ENCODE data around the gene TEDC2.

Gene TEDC2

DNA sequence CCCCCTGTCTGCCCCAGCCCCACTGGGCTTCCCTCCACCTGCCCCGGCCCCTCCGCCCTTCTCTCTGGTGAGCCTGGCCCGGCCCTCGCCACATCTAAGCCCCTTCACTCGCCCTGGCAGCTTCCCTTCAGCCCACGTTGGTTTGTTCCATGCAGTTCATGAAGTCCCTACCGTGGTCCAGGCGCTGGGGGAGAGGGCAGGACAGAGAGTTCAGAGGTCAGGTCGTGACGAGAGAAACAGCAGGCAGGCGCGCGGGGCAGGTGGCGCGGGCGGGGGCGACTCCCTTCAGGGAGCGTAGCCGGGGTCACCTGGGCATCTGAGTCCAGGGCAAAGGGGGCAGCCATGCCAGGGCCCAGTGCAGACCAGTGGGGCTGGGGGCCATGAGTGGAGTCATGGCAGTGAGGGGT, 8.9 kb upstream of the TEDC2 start:
- ChIA-PET POLR2A (no interaction called here), CTCF (interaction anchor here (0.6 to 1.5 kb wide), 4 partner anchors 14 to 36 kb away, joined by 3 to 4 read pairs (median 4); no protein-coding TSS in a partner anchor)
- 98% methylated on average over 17 of the region's 19 CpGs for WGBS (ENCODE audit: insufficient coverage)
- peaks cover 14 to 85% (median 63%) of the 10 kb centered on the region in 4 experiments for H3K36me3 ChIP-seq (ENCODE audit: control insufficient read depth in 4 of 4, insufficient read depth in 4 of 4, low read length in 3 of 4)
- no peak overlapping the region for H3K27ac ChIP-seq (ENCODE audit: insufficient read depth in 1 of 2, low read depth in 1 of 2, low read length in 2 of 2, poor library complexity in 1 of 2, severe bottlenecking in 2 of 2)
- H3K4me3 ChIP-seq (ENCODE audit: control insufficient read depth in 1 of 7, extremely low read depth in 1 of 7, insufficient read depth in 4 of 7, low read depth in 2 of 7, low read length in 6 of 7) = no peak overlapping the region
- no peaks in the 10 kb centered on the region for H3K4me1 ChIP-seq (ENCODE audit: control extremely low read depth in 1 of 4, control insufficient read depth in 4 of 4, insufficient read depth in 4 of 4, low read length in 3 of 4)
- H3K9me3 ChIP-seq (ENCODE audit: control extremely low read depth in 1 of 5, control insufficient read depth in 4 of 5, insufficient read depth in 2 of 5, low read depth in 1 of 5, low read length in 4 of 5) = no peaks in the 10 kb centered on the region
- no peak for DNase-seq
- no peaks in the 10 kb centered on the region for H3K27me3 ChIP-seq (replicated peaks in 2 of 5; ENCODE audit: control insufficient read depth in 4 of 5, insufficient read depth in 5 of 5, low read length in 4 of 5)

DNA sequence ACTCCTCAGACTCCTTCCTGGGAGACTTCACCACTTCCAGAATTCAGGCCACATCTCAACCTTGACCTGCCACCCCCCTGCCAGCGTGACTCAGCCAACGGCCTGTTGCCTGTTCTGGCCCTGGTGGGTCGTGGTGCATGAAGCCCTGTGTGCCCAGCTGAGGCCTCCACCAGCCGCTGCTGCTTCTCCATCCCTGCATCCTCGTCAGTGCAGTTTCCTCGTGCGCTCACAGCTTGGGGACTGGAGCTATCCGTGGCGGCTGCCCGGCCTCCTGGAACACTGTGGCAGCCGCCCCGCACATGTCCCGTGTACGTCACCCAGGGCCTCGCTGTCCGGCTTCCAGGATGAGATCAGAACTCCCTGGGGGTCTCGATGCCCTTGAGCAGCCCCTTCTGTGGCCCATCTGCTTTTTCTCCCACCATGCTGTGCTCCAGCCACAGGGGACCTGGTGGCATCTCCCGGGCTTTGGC, 8.0 kb upstream of the TEDC2 start:
- no peak for DNase-seq
- Histone ChIP-seq H3K36me3 (ENCODE audit: control insufficient read depth in 4 of 4, insufficient read depth in 4 of 4, low read length in 3 of 4) (peaks cover 11 to 85% (median 63%) of the 10 kb centered on the region in 4 experiments), H3K4me1 (ENCODE audit: control extremely low read depth in 1 of 4, control insufficient read depth in 4 of 4, insufficient read depth in 4 of 4, low read length in 3 of 4) (no peaks in the 10 kb centered on the region), H3K4me3 (ENCODE audit: control insufficient read depth in 1 of 7, extremely low read depth in 1 of 7, insufficient read depth in 4 of 7, low read depth in 2 of 7, low read length in 6 of 7) (no peak overlapping the region), H3K9me3 (ENCODE audit: control extremely low read depth in 1 of 5, control insufficient read depth in 4 of 5, insufficient read depth in 2 of 5, low read depth in 1 of 5, low read length in 4 of 5) (no peaks in the 10 kb centered on the region), H3K27ac (ENCODE audit: insufficient read depth in 1 of 2, low read depth in 1 of 2, low read length in 2 of 2, poor library complexity in 1 of 2, severe bottlenecking in 2 of 2) (no peak overlapping the region), H3K27me3 (replicated peaks in 2 of 5; ENCODE audit: control insufficient read depth in 4 of 5, insufficient read depth in 5 of 5, low read length in 4 of 5) (no peaks in the 10 kb centered on the region)
- POLR2A ChIA-PET = no interaction called here
- 98% methylated on average over 18 of the region's 18 CpGs for WGBS (ENCODE audit: insufficient coverage)
- CTCF ChIA-PET = interaction anchor here (1.5 kb wide), 1 partner anchor 27 kb away, joined by 3 read pairs; no protein-coding TSS in a partner anchor

DNA sequence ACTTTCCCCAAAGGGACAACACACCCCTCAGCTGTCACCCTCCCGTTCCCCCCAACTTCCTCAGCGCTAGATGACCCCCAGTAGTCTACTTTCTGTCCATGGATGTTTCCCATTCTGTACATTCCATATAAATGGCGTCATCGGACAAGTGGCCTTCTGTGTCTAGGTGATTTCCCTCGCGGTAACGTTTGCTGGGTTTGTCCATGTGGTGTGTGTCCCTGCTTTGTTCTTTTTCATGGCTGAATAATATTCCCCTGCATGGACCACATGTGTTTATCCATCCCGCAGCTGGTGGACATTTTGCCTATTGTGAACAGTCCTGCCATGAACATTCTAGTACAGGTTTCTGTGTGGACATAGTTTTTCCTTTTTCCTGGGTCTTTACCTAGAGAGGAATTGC, 7.3 kb upstream of the TEDC2 start:
- Histone ChIP-seq H3K27me3 (replicated peaks in 2 of 5; ENCODE audit: control insufficient read depth in 4 of 5, insufficient read depth in 5 of 5, low read length in 4 of 5) (no peaks in the 10 kb centered on the region), H3K4me3 (ENCODE audit: control insufficient read depth in 1 of 7, extremely low read depth in 1 of 7, insufficient read depth in 4 of 7, low read depth in 2 of 7, low read length in 6 of 7) (no peak overlapping the region), H3K27ac (ENCODE audit: insufficient read depth in 1 of 2, low read depth in 1 of 2, low read length in 2 of 2, poor library complexity in 1 of 2, severe bottlenecking in 2 of 2) (no peak overlapping the region), H3K36me3 (ENCODE audit: control insufficient read depth in 4 of 4, insufficient read depth in 4 of 4, low read length in 3 of 4) (peaks cover 10 to 87% (median 66%) of the 10 kb centered on the region in 4 experiments), H3K9me3 (ENCODE audit: control extremely low read depth in 1 of 5, control insufficient read depth in 4 of 5, insufficient read depth in 2 of 5, low read depth in 1 of 5, low read length in 4 of 5) (no peaks in the 10 kb centered on the region), H3K4me1 (ENCODE audit: control extremely low read depth in 1 of 4, control insufficient read depth in 4 of 4, insufficient read depth in 4 of 4, low read length in 3 of 4) (no peaks in the 10 kb centered on the region)
- ChIA-PET CTCF (interaction anchor here (1.5 kb wide), 2 partner anchors 26 to 32 kb away, joined by 3 to 4 read pairs; no protein-coding TSS in a partner anchor), POLR2A (no interaction called here)
- WGBS (ENCODE audit: insufficient coverage) = 95% methylated on average over 7 of the region's 8 CpGs
- DNase-seq = no peak

DNA sequence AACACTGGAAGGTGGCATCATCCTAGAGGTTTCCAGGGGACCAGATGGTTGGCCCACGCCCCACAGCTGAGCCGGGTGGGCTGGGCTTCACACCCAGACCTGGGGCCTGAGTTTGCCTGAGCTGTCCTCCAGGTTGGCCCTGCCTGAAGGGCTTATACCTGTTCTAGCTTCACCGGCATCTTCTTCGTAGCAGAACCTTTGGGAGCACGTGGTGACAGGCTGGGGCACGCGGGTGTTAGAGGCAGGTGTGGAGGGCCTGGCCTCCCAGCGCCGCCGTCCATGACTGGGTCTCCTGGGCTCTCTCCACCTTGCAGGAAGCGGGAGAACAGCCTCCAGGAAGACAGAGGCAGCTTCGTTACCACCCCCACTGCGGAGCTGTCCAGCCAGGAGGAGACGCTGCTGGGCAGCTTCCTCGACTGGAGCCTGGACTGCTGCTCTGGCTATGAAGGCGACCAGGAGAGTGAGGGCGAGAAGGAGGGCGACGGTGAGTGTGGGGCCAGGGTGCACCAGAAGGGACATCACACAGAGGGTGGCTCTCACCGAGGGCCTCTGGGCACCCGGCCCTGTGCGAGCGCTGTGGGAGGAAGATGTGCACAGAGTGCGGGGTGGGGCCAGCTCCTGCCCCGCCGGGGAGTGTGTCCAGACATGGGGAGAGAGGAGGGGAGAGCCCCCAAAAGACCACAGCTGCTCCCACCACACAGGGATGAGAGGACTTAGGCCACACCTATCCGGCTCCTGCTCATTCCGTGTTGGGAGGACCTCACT, 4.6 kb upstream of the TEDC2 start:
- no peak for DNase-seq
- peaks cover 10 to 78% (median 53%) of the 10 kb centered on the region in 4 experiments for H3K36me3 ChIP-seq (ENCODE audit: control insufficient read depth in 4 of 4, insufficient read depth in 4 of 4, low read length in 3 of 4)
- ChIA-PET POLR2A (interaction anchor here (0.8 to 1.1 kb wide), 2 partner anchors 15 to 46 kb away, joined by 3 read pairs; no protein-coding TSS in a partner anchor), CTCF (interaction anchor here (1.3 to 1.4 kb wide), 2 partner anchors 15 to 33 kb away, joined by 3 read pairs; no protein-coding TSS in a partner anchor)
- no peaks in the 10 kb centered on the region for H3K27me3 ChIP-seq (replicated peaks in 2 of 5; ENCODE audit: control insufficient read depth in 4 of 5, insufficient read depth in 5 of 5, low read length in 4 of 5)
- peaks cover 0 to 12% (median 10%) of the 10 kb centered on the region in 4 experiments for H3K4me1 ChIP-seq (ENCODE audit: control extremely low read depth in 1 of 4, control insufficient read depth in 4 of 4, insufficient read depth in 4 of 4, low read length in 3 of 4)
- WGBS (ENCODE audit: insufficient coverage) = 91% methylated on average over 24 of the region's 28 CpGs
- H3K9me3 ChIP-seq (ENCODE audit: control extremely low read depth in 1 of 5, control insufficient read depth in 4 of 5, insufficient read depth in 2 of 5, low read depth in 1 of 5, low read length in 4 of 5) = no peaks in the 10 kb centered on the region
- H3K27ac ChIP-seq (ENCODE audit: insufficient read depth in 1 of 2, low read depth in 1 of 2, low read length in 2 of 2, poor library complexity in 1 of 2, severe bottlenecking in 2 of 2) = no peak overlapping the region
- no peak overlapping the region for H3K4me3 ChIP-seq (ENCODE audit: control insufficient read depth in 1 of 7, extremely low read depth in 1 of 7, insufficient read depth in 4 of 7, low read depth in 2 of 7, low read length in 6 of 7)

DNA sequence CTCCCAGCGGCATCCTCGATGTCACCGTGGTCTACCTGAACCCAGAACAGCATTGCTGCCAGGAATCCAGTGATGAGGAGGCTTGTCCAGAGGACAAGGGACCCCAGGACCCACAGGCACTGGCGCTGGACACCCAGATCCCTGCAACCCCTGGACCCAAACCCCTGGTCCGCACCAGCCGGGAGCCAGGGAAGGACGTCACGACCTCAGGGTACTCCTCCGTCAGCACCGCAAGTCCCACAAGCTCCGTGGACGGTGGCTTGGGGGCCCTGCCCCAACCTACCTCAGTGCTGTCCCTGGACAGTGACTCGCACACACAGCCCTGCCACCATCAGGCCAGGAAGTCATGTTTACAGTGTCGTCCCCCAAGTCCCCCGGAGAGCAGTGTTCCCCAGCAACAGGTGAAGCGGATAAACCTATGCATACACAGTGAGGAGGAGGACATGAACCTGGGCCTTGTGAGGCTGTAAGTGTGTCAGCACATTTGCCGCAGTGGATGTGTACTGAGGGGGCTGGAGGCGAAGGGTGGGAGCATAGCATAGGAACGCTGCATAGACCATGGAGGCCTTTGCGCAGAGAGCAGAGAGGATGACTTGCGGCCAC, 3.3 kb upstream of the TEDC2 start:
- H3K36me3 ChIP-seq (ENCODE audit: control insufficient read depth in 4 of 4, insufficient read depth in 4 of 4, low read length in 3 of 4) = peaks cover 8 to 72% (median 48%) of the 10 kb centered on the region in 4 experiments
- ChIA-PET POLR2A (no interaction called here), CTCF (no interaction called here)
- H3K4me3 ChIP-seq (ENCODE audit: control insufficient read depth in 1 of 7, extremely low read depth in 1 of 7, insufficient read depth in 4 of 7, low read depth in 2 of 7, low read length in 6 of 7) = no peak overlapping the region
- no peak for DNase-seq
- H3K27me3 ChIP-seq (replicated peaks in 2 of 5; ENCODE audit: control insufficient read depth in 4 of 5, insufficient read depth in 5 of 5, low read length in 4 of 5) = no peaks in the 10 kb centered on the region
- 94% methylated on average over 17 of the region's 21 CpGs for WGBS (ENCODE audit: insufficient coverage)
- H3K4me1 ChIP-seq (ENCODE audit: control extremely low read depth in 1 of 4, control insufficient read depth in 4 of 4, insufficient read depth in 4 of 4, low read length in 3 of 4) = peaks cover 0 to 20% (median 17%) of the 10 kb centered on the region in 4 experiments
- H3K9me3 ChIP-seq (ENCODE audit: control extremely low read depth in 1 of 5, control insufficient read depth in 4 of 5, insufficient read depth in 2 of 5, low read depth in 1 of 5, low read length in 4 of 5) = no peaks in the 10 kb centered on the region
- H3K27ac ChIP-seq (ENCODE audit: insufficient read depth in 1 of 2, low read depth in 1 of 2, low read length in 2 of 2, poor library complexity in 1 of 2, severe bottlenecking in 2 of 2) = no peak overlapping the region

DNA sequence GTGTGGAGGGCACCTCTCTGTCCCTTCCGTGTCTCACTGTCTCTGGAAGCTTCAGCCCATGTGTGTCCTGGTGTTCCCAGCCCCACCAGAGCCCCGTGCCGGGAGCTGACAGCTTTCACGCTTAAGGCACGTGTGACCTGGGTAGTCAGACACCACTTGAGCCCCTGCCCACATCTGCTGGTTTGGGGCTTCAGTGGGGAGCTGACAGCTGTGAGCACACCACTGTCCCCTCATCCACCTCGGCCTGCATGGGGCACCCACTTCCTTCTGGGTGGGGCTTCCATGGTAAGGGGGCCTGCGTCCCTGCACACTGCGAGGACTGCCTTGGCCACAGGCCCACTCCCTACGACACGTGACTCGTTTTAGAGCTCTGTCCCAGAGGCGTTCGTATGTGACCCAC, 2.6 kb upstream of the TEDC2 start:
- peaks cover 6 to 67% (median 46%) of the 10 kb centered on the region in 4 experiments for H3K36me3 ChIP-seq (ENCODE audit: control insufficient read depth in 4 of 4, insufficient read depth in 4 of 4, low read length in 3 of 4)
- WGBS (ENCODE audit: insufficient coverage) = 94% methylated on average over 11 of the region's 13 CpGs
- no peaks in the 10 kb centered on the region for H3K27me3 ChIP-seq (replicated peaks in 2 of 5; ENCODE audit: control insufficient read depth in 4 of 5, insufficient read depth in 5 of 5, low read length in 4 of 5)
- ChIA-PET CTCF (no interaction called here), POLR2A (no interaction called here)
- no peak overlapping the region for H3K27ac ChIP-seq (ENCODE audit: insufficient read depth in 1 of 2, low read depth in 1 of 2, low read length in 2 of 2, poor library complexity in 1 of 2, severe bottlenecking in 2 of 2)
- H3K4me1 ChIP-seq (ENCODE audit: control extremely low read depth in 1 of 4, control insufficient read depth in 4 of 4, insufficient read depth in 4 of 4, low read length in 3 of 4) = peaks cover 0 to 20% (median 17%) of the 10 kb centered on the region in 4 experiments
- no peak for DNase-seq
- no peaks in the 10 kb centered on the region for H3K9me3 ChIP-seq (ENCODE audit: control extremely low read depth in 1 of 5, control insufficient read depth in 4 of 5, insufficient read depth in 2 of 5, low read depth in 1 of 5, low read length in 4 of 5)
- H3K4me3 ChIP-seq (ENCODE audit: control insufficient read depth in 1 of 7, extremely low read depth in 1 of 7, insufficient read depth in 4 of 7, low read depth in 2 of 7, low read length in 6 of 7) = no peak overlapping the region

DNA sequence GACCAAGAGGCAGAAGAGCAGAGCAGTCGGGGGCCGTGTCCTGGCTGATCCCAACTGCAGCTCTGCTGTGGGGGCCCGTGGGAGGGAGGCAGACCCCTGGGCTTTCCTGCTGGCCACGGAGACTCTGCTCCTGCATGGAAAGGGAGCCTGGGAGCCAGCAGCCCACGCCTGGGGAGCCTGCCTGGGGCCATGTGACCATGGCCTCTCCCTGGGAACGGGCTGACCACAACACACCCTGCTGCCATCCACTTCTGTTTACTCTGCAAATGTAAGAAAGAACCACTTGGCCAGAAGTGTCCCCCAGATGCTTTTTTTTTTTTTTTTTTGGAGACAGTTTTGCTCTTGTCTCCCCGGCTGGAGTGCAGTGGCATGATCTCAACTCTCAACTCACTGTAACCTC, 2.0 kb upstream of the TEDC2 start:
- WGBS (ENCODE audit: insufficient coverage) = 96% methylated on average over 6 of the region's 7 CpGs
- POLR2A ChIA-PET = no interaction called here
- CTCF ChIA-PET = no interaction called here

More for the DNA sequence above, 2.0 kb upstream of the TEDC2 start:
- Histone ChIP-seq H3K4me3 (ENCODE audit: control insufficient read depth in 1 of 7, extremely low read depth in 1 of 7, insufficient read depth in 4 of 7, low read depth in 2 of 7, low read length in 6 of 7) (no peak overlapping the region), H3K4me1 (ENCODE audit: control extremely low read depth in 1 of 4, control insufficient read depth in 4 of 4, insufficient read depth in 4 of 4, low read length in 3 of 4) (peaks cover 0 to 20% (median 17%) of the 10 kb centered on the region in 4 experiments), H3K27ac (ENCODE audit: insufficient read depth in 1 of 2, low read depth in 1 of 2, low read length in 2 of 2, poor library complexity in 1 of 2, severe bottlenecking in 2 of 2) (no peak overlapping the region), H3K9me3 (ENCODE audit: control extremely low read depth in 1 of 5, control insufficient read depth in 4 of 5, insufficient read depth in 2 of 5, low read depth in 1 of 5, low read length in 4 of 5) (no peaks in the 10 kb centered on the region), H3K27me3 (replicated peaks in 2 of 5; ENCODE audit: control insufficient read depth in 4 of 5, insufficient read depth in 5 of 5, low read length in 4 of 5) (no peaks in the 10 kb centered on the region), H3K36me3 (ENCODE audit: control insufficient read depth in 4 of 4, insufficient read depth in 4 of 4, low read length in 3 of 4) (peaks cover 6 to 66% (median 40%) of the 10 kb centered on the region in 4 experiments)
- DNase-seq = no peak
